ENCODE measurements around the gene MCAT.
"Not testable (repeated sequence)": the region's sequence is repeated elsewhere in the genome, so short reads cannot be mapped to it uniquely, and the experiment has no call there.

The MCAT gene

DNA sequence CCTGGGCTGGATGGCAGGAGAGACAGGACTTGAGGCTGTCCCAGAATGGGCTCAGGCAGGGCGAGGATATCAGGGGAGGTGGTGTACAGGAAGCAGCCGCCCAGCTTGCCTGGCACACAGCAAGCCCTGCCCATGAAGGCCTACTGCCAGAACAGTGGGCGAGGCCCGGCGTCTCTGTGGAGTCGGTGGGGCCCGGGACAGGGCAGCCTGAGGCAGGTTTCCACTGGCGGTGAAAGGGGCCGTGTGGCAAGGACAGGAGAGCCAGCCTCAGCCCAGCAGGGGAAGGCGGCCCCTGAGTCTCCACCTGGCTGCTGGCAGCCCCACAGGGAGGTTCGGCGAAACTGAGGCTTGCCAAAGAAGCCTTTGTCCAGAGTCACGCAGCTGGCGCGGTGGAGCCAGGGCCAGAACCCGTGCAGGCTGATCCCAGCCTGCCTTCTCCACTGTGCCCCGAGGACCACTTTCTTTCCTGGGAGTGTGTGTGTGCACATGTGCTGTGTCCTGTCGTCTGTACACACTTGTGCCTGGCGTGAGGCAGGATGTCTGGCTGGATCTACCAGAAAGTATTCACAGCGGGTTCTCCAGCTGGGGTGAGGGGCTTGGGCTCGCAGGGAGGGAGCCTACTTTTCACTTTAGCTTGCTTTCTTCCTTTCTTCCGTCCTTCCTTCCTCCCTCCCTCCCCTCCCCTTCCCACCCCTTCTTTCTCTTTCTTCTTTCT lies 9.3 kb upstream of the MCAT start:
- DNase-seq, result no peak

DNA sequence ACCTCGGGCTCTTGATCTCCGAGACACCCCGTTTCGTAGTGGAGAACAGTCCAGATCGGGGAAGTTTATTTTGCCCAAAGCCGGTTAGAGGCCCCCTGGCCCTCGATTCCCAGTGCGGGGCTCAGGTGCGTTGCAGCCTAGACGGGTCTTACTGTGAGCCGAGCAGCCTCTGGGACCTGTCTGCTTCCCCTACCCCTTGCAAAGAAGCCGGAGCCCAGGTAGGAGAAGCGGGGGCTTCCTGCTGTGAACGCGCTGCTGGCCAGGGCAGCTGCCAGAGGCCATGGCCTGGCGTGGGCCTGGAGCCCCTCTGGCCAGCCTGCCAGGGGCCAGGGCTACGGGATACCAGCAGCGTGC lies 8.8 kb upstream of the MCAT start:
- no peak for DNase-seq

DNA sequence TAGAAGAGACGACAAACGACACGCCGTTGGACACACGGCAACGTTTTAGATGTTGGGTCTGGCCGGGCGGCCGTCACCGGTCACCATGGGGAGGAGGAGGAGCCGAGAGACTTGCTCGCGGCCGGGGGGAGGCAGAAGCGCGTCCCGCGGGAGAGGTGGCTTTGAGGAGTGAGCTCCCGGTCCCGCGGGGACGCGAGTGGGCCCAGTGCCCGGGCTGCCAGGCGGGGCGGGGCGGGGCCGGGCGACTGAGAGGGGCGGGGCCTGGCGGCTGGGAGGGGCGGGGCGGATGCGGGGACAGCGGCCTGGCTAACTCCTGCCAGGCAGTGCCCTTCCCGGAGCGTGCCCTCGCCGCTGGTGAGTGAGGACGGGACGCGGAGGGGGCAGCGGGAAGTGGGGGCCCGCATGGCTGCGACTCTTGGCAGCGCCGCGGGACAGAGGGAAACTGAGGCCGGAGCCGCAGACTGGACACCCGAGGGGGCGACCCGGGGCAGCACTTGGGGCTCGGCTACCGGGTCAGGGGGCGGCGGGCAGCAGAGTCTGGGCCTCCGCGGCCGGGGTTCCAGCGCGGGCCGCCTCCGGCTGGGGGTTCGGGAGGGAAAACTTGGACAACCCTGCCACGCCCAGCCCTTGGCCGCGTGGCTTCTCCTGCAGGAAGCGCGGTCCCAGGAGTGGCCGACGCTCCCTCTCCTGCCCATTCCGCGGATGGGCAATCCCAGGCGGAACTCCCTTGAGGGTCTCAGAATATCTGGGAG lies 8.2 kb upstream of the MCAT start, which contains the start of gene TSPO:
Gene TSPO (plus strand): TSS at position 309 of the 752 bp plus-strand sequence. CDS start 7,680 bp downstream, outside the sequence.
- peak in 1 of 2 experiments; percentile 25 for DNase-seq

DNA sequence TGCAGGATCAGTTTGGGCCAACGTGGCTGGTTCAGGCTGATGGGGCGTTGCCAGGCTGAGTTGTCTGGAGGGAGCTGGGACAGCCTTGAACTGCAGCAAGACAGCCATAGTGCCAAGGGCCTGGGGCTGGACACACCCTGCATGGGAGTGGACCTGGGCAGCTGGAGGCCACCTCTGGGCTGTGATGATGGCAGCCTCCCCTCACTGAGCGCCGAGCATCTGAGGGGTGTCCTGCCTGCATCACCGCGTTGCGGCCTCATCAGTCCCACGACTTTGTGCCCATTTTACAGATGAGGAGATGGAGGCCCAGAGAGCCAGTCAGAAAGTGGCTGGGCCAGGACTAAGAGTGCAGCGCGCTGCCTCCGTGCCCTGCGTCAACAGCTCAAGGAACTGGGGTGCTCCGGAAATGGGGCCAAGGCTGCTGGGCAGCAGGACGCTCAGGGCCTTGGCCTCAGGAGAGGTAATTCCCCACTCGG lies 7.6 kb upstream of the MCAT start:
- no peak for DNase-seq

DNA sequence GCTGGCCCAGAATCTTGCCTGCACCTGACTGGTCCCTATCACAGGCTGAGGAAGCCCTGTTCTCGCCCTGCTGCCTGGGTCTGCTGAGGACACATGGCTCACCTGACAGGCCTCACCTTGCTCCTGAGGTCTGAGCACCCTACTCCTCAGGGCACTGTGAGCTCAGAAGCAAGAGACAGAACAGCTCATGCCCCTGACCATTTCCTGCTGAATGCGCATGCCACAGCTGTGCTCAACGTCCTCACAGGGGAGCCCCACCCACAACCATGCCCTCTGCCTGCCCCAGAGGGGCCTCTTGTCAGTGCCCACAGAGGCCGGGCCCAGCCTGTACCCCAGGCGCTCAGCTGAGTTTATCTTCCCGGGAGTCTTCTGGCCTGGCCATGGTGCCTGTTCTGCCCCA lies 5.4 kb upstream of the MCAT start:
- DNase-seq, result no peak

DNA sequence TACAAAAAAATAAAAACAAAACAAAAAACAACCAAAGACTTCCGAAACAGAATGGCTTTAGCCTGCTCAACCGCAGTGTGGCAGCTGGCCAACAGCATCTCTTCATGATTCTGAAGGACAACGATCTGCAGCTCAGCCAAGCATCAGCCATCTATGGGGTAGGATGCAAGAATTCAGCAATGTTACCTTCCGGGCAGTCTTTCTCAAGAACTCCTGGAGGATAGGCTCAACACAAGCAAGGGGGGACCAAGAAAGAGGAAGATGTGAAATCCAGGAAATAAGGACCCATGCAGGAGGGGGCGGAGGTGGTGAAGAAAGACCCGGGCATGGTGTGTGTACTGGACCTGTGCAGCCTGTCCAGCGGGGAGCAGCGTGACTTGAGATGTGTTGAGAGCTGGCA lies 4.6 kb upstream of the MCAT start:
- DNase-seq, result no peak

DNA sequence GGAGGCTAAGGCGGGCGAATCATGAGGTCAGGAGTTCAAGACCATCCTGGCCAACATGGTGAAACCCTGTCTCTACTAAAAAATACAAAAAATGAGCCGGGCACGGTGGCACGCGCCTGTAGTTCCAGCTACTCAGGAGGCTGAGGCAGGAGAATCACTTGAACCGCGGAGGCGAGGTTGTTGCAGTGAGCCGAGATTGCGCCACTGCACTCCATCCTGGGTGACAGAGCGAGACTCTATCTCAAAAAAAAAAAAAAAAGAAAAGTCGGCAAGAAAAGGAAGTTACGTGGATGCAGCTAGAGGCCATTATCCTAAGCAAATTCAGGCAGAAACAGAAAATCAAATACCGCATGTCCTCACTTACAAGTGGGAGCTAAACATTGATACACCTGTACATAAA lies 3.1 kb upstream of the MCAT start:
- not testable (repeated sequence) for DNase-seq

DNA sequence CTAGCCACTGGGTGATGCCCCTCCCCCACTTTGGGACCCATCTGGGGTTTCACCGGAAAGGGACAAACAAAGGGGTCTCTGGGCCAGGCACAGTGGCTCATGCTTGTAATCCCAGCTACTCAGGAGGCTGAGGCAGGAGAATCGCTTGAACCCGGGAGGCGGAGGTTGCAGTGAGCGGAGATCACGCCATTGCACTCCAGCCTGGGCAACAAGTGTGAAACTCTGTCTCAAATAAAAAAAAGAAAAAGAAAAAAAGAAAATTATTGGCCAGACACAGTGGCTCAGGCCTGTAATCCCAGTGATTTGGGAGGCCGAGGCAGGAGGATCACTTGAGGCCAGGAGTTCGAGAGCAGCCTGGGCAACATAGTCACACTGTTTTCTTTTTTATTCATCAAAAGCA lies 2.2 kb upstream of the MCAT start:
- not testable (repeated sequence) for DNase-seq

DNA sequence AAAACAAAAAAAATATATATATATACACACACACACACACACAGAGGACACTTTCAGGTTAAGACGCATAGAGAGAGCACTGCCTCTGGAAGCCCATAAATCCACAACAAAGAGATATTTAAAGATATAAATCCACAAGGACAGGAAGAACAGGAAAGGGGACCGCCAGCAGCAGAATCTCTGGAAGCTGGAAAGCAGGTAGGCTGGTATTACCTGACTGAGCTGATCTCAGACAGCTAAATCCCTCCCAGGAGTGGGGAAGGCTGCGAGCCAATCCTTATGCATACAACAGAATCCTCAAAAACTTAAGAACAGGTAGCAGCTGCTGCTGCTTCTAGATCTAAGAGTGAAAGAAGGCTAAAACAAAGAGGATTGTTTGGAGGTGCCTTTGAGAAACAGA lies 1.8 kb upstream of the MCAT start:
- no peak for DNase-seq

DNA sequence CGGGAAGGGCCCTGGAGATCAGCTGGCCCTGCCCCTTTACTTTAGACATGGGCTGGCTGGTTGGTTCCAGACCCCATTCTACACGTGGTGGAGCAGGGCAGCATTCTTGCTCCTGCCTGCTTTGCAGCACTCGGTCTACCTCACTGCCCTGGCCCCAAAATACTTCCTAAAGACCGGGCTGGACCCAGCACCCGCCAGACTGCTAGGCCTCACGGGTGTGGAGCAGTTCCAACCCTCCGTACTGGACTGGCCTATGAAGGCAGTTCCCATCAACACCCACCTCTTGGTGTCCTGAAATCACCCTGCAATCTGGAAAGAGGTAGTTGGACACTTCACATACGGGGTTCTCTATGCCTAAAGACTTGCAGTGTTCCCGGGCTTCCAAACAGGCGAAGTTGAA lies 6.4 kb downstream of the MCAT start:
- no peak for DNase-seq

DNA sequence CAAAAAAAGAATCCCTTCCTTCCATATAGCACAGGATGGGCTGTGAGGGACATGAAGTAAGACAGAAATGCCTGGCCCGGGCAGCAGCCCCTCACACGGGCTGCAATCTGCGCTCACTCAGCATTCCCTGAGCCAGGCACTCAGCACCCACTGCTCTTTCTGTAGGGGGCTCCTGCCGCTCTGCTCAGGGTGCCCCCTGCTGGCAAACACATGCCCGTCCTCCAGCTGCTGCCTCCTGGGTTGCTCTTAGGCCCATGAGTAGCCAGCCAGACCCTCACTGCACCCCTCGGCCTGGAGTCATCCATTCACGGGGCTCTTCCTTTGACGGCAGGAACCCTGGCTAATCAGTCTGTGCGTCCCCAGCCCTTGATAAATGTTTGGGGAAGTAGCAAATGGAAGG lies 6.9 kb downstream of the MCAT start:
- peak in 1 of 2 experiments; percentile 50 for DNase-seq

DNA sequence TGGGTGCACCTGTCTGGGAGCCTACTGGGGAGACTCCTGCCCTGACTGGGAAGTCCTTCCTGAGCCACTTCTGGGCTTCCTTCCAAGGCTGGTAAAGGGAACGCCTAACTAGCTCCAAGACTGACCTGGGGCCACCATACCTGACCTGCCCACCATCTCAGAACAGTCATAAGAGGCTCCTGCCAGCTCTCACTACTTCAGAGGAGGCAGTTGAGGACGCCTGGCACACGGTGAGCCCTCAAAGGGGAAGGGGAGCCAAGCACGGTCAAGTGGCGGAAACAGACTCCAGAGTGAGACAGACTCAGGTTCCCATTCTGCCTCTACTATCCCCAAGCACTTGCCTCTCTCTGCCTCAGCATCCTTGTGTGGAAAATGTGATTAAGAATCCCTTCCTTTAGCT lies 7.6 kb downstream of the MCAT start:
- no peak for DNase-seq

DNA sequence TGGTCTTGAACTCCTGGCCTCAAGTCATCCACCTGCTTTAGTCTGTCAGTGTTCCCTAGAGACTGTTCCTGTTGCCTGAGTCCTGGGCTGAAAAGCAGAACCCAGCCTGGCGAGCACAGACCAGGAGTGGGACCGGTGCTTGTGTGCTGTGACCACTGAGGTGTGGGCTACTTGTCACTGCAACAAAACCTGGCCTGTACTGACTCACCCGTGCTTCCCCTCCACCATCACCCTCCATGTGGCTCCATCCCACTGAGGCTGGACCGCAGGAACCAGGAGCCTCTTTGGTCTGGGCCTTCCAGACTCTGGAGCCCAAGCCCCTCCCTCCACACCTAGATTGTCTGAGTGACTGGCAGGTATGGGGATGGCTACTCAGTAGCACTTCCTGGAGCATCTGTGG lies 8.6 kb downstream of the MCAT start:
- DNase-seq, result no peak

DNA sequence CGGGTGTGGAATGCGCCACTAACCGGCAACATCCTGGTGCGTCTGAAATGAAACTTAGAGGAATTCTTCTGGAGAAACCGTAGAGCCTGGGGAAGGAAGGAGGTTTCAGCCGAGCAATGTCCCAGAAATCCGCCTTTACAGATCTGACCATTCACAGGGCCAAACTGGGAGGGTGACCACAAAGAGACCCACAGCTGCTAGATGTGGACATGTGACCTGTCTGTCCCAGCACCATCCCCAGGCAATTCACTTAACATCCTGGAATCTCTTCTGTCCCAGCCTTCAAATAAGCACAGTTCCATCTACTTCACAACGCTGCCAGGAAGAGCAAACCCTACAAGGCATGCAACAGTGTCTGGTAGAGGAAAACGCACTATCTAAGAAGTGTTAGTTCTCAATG lies 9.8 kb downstream of the MCAT start:
- no peak for DNase-seq

DNA sequence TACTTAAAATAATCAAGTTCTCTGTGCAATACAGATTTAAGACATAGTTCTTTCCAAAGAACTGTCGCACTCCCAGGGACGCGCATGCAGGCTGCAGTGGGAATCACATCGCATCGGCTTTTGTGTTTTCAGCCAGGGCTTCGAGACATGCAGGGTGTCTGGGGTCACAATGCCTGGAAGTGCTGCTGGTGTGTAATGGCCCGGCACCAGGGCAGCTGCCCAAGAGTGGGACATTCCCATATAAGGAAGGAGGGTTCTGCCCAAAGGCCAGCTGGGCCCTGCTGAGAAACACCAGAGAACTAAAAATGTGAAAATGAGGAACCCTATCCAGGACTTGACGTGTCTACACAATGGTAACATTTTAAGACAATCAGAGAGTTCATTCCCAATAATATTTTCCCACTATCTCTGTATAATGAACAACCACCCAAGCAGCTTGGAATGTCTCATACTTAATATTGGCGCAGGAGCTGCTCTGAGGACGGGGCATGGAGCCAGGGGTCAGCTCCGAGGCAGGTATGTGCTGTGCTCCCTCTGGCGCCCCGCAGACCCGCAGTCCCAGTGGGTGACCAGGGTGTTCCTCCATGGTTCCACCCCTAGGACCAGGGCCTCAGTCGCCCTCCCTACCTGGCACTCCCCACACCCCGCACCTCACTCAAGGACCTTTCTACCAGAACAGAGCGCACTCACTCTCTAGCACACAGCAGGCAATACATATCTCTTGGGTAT lies 11.3 kb downstream of the MCAT start:
- no peak for DNase-seq

DNA sequence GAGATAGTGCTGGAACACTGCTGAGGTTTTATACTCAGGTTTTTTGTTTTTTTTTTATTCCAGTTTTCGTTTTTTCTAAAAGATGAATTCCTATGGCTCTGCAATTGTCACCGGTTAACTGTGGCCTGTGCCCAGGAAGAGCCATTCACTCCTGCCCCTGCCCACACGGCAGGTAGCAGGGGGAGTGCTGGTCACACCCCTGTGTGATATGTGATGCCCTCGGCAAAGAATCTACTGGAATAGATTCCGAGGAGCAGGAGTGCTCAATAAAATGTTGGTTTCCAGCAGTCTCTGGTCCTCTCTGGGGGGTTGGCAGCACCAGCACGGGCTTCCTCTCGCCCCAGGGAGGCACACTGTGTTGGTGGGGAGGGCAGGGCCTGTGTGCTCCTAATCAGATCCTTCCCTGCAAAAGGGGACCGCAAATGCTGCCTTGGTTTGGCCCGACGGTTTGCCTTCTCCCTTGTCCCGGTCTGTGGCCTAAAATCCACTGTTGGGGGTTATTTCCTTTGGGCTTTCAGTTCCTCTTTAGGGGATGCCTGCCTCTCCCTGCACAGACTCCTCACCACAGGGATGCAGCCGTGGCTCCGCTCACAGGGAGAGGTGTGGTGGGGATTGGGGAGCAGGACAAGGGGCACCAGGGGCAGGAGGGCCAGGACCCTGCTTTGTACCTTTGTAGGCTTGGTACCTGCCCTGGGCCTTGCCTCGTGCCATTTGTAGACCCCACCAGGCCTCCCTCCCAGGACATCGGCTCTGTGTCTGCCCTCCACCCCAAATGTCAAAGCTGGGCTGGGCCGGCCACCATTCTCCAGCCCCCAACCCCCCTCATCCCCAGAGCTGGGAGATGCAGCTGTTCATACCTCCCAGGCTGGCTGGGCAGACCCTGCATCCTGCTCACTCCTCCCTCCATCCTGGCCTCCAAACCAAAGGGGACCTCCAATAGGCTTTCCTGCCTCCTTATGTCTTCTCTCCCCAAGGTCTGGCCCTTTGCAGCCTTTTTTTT lies 13.5 kb downstream of the MCAT start:
- DNase-seq, result no peak

DNA sequence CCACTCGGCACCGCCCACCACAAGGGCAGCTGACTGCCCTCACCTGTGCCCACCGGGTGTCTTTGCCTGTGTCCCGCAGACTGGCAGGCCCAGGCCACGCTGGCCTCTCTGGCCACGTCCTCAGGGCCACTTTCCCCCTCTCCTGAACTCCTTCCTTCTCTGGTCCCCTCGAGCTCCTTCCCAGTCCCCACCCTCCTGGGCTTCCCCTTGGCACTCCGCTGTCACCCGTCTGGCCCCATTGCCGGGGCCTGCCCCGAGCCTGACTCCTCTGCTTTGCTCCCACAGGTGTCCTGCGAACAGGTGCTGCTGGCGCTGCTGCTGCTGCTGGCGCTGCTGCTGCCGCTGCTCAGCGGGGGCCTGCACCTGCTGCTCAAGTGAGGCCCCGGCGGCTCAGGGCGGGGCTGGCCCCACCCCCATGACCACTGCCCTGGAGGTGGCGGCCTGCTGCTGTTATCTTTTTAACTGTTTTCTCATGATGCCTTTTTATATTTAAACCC lies 14.2 kb downstream of the MCAT start:
- DNase-seq, result no peak

DNA sequence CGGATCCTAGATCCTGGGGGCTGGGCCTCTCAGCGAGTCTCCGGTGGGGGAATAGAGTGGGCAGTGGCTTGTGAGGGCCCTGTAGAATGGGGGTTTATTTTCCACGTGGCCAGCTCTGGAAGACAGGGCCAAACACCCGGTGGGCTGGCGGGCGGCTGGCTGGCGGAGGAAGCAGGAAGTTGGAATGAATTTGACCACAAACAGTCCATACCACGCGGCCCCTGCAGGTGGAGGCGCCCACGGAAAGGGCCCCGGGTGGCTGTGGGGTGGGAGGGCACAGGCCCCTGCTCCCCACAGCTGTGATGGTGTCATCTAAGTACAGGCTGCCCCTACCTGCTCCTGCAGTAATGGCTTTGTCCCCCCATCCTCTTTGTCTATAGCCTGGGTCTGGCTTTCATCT lies 15.1 kb downstream of the MCAT start:
- no peak for DNase-seq

DNA sequence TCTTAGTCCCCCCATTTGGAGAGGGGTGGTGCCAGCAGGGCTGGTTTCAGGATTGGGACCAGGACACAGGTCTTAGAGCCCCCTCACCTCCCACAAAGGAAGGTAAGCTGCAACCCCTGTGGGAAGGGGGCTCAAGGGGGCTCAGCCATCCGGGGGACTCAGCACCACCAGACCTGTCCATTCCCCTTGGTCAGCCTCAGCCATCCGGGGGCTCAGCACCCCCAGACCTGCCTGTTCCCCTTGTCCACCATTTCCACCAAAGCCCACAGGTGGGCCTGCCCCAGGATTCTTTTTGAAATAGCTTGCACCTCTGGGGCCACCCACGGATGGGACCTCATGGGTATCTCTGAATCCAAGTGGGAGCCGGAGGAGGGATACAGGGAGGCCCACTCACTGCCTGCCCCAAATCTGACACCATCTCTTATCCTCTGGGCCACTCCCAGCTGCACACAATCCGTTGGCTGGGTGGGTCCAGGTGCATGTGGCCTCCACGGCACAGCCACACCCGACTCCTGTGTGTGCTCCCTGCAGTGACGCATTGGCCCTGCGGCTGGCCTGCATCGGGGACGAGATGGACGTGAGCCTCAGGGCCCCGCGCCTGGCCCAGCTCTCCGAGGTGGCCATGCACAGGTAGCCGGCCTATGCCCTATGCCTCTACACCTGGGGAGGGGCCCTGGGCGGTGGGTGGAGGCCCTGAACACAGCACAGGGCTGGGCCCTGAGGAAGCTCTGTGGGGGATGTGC lies 15.9 kb downstream of the MCAT start:
- DNase-seq, result no peak

DNA sequence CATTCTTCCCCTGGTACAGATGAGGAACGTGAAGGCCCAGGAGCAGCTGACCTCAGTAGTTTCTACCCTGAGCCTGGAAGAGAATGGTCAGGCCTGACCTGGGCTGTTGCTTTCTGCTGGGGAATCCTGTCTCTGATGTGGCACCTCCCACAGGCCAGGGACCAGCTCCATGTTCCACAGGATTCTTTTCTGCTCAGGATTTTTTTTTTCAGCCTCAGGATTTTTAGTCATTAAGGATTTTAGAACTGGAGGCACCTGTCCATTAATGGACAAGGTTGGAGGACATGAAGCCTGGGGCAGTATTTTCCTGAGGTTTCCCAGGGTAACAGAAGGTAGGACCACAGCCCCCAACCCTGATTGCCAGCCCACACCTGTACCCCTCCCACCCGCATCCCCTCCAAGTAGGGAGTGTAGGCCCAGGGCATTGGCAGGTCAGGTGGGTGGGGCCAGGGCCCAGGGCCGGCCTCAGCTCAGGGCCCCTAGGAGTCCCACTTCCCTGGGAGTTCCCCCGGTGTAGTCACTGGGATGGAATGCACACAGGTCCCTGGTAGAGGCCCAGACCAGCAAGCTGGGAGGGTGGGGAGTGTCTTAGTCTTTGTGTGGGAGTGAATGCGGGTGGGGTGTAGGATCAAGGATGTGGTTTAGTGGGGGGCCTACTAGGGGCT lies 16.6 kb downstream of the MCAT start:
- DNase-seq, result no peak

DNA sequence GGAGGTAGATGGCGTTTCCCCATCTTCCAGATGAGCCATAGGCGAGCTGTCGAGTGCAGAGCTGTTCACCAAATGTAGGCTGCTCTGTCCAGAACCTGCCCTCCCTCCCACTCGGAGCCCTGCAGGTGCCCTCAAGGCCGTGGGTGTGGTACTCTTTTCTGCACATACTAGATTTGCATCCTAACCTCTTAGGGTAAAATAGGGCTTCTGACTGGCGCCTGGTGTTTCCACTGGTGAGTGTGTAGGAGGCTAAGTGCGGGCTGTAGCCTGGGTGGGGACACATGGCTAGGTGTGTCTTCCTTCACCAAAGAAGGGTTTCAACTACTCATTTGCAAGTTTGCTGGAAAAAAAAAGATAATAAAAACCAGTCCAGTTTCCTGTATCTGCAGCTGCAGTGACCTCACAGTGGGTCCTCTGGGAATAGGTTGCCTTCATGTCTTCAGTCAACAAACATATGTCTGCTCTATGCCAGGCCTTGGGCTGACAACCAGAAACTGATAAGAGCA lies 24.2 kb downstream of the MCAT start:
- DNase-seq, result no peak
